ENCODE data around the gene CDIPT.

DNA sequence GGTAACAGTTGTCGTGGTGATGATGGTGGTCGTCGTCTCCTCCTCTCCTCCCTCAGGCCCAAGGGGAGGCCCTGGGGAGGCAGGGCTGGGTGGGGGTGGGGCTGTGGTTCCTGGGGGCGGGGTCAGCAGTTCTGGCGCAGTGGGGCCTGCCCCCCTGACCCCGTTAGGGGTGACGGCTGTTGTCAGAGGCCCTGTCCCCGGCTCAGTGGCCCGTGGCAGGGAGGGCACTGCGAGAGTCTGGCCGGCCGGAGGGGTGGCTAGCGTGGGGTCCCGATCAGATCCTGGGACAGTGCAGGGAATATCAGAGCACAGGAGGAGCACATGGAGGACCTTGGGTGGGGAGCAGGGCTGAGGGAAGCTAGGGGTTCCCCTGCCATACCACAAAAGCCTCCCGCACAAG is 33.8 kb upstream of the CDIPT start:
- no peak for TF ChIP-seq ZBTB46 (CRISPR knock-in tag; IDR thresholded peaks at IDR 0.05; ENCODE audit: borderline replicate concordance)
- no peak for TF ChIP-seq ATF6 (CRISPR knock-in tag; conservative IDR thresholded peaks at IDR 0.05)
